IPS DF 6.9 (cell line): ENCODE results near the gene SELENOW.
"Not testable (repeated sequence)": the region's sequence is repeated elsewhere in the genome, so short reads cannot be mapped to it uniquely, and the experiment has no call there.

Source experiments
- DNase-seq: peaks from one replicate; pipeline ENCODE4 v3.0.0-alpha.2; 2013; ENCODE audit warnings: low read depth, low spot score
- H3K27ac ChIP-seq: one replicate; pipeline ENCODE4 v1.5.1; 2013; ENCODE audit warnings: low read length, control low read depth
- H3K27me3 ChIP-seq: 2 replicates; pipeline ENCODE4 v1.6.1; 2013; ENCODE audit warnings: mild to moderate bottlenecking, low read length; ENCODE audit not compliant: control insufficient read depth, insufficient read depth
- H3K36me3 ChIP-seq: 2 replicates; pipeline ENCODE4 v1.6.1; 2013; ENCODE audit warnings: low read length; ENCODE audit not compliant: control insufficient read depth, insufficient read depth
- H3K4me1 ChIP-seq: 2 replicates; pipeline ENCODE4 v1.6.1; 2013; ENCODE audit warnings: low read length; ENCODE audit not compliant: control insufficient read depth, insufficient read depth
- H3K4me3 ChIP-seq: 2 replicates; pipeline ENCODE4 v1.5.1; 2013; ENCODE audit warnings: mild to moderate bottlenecking, low read length
- H3K9me3 ChIP-seq: 2 replicates; pipeline ENCODE4 v1.6.1; 2013; ENCODE audit warnings: low read length, inconsistent platforms; ENCODE audit not compliant: control insufficient read depth, insufficient read depth
- WGBS: extraction: QIAGEN DNeasy Blood & Tissue Kit; methylation state at CpG from one replicate; pipeline ENCODE4 v1.1.7; 2013; ENCODE audit warnings: mixed read lengths, missing lambda C conversion rate; ENCODE audit not compliant: insufficient read length, insufficient coverage; 5-methylcytosine and 5-hydroxymethylcytosine counted together

Gene SELENOW

GRCh38 chr19:47766670-47767069 is 11.8 kb upstream of the SELENOW start:
- peaks cover 2% of the 10 kb centered on the region; the same call in 1 of the 2 replicates for H3K4me1 ChIP-seq
- H3K36me3 ChIP-seq = no peaks in the 10 kb centered on the region
- H3K27me3 ChIP-seq = no peaks in the 10 kb centered on the region
- no peak overlapping the region for H3K4me3 ChIP-seq
- no peaks in the 10 kb centered on the region for H3K9me3 ChIP-seq
- DNase-seq = no peak
- H3K27ac ChIP-seq = no peak overlapping the region
- no CpG with 5 or more reads among the region's 7 CpGs for WGBS

- WGBS = no CpG with 5 or more reads among the region's 2 CpGs
- Histone ChIP-seq H3K9me3 (no peaks in the 10 kb centered on the region), H3K27me3 (no peaks in the 10 kb centered on the region), H3K27ac (no peak overlapping the region), H3K36me3 (no peaks in the 10 kb centered on the region), H3K4me3 (no peak overlapping the region), H3K4me1 (peaks cover 2% of the 10 kb centered on the region; the same call in 1 of the 2 replicates)
- DNase-seq = no peak
Measured at GRCh38 chr19:47767349-47767748, 11.2 kb upstream of the SELENOW start.

DNA sequence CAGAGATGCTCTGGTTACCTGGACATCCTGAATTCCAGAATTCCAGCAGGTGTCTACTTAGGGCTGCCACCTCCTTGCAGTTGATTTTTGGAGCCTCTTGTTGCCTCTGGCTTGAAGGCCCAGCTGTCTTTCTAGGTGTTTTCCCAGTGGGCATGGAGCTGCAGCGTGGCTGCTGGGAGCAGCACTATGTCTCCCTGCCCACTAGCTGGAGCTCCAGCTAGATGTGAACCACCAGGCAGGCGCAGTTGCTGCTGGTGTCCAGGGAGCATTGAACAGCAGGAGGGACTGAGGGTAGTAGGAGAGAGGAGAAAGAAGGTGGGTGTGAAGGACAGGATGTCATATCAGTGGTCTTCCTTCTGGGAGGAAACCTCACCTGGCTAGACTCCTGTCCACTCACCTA is 9.9 kb upstream of the SELENOW start:
- DNase-seq = no peak
- H3K27me3 ChIP-seq = no peaks in the 10 kb centered on the region
- no peak overlapping the region for H3K27ac ChIP-seq
- no CpG with 5 or more reads among the region's 2 CpGs for WGBS
- H3K4me1 ChIP-seq = peaks cover 2% of the 10 kb centered on the region; the same call in 1 of the 2 replicates
- H3K36me3 ChIP-seq = no peaks in the 10 kb centered on the region
- no peaks in the 10 kb centered on the region for H3K9me3 ChIP-seq
- H3K4me3 ChIP-seq = no peak overlapping the region

GRCh38 chr19:47769534-47769933 is 9.0 kb upstream of the SELENOW start:
- H3K9me3 ChIP-seq = no peaks in the 10 kb centered on the region
- no peak for DNase-seq
- WGBS = no CpG with 5 or more reads among the region's 3 CpGs
- no peaks in the 10 kb centered on the region for H3K36me3 ChIP-seq
- peaks cover 2% of the 10 kb centered on the region; the same call in 1 of the 2 replicates for H3K4me1 ChIP-seq
- no peak overlapping the region for H3K27ac ChIP-seq
- H3K4me3 ChIP-seq = no peak overlapping the region
- no peaks in the 10 kb centered on the region for H3K27me3 ChIP-seq

- H3K9me3 ChIP-seq, H3K27me3 ChIP-seq, H3K36me3 ChIP-seq, H3K27ac ChIP-seq, DNase-seq, H3K4me1 ChIP-seq, H3K4me3 ChIP-seq: not testable (repeated sequence)
- no CpG with 5 or more reads among the region's 6 CpGs for WGBS
Measured at GRCh38 chr19:47771291-47771690, 7.2 kb upstream of the SELENOW start.

DNA sequence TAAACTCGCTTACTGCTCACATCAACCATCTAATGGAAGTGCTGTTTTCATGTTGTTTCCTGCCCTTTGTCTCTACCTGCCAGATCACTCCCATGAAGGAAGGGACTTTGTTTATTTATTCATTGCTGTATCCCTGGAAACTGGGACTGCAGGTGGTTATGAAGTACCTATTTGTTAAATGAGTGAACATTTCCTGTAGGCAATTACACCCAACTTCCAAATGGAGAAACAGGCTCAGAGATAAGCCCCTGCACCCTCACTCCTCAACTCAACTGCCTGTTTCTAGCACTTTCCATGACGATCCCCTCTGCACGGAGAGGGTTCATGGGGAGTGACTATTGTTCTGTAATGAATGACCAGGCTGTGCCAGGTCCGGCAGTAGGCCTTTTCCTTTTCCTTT is 1.9 kb upstream of the SELENOW start:
- Histone ChIP-seq H3K4me3 (no peak overlapping the region), H3K27me3 (no peaks in the 10 kb centered on the region), H3K4me1 (peaks cover 3% of the 10 kb centered on the region; the same call in 1 of the 2 replicates), H3K9me3 (no peaks in the 10 kb centered on the region), H3K27ac (no peak overlapping the region), H3K36me3 (peaks cover 10% of the 10 kb centered on the region)
- no peak for DNase-seq
- no CpG with 5 or more reads among the region's 4 CpGs for WGBS

DNA sequence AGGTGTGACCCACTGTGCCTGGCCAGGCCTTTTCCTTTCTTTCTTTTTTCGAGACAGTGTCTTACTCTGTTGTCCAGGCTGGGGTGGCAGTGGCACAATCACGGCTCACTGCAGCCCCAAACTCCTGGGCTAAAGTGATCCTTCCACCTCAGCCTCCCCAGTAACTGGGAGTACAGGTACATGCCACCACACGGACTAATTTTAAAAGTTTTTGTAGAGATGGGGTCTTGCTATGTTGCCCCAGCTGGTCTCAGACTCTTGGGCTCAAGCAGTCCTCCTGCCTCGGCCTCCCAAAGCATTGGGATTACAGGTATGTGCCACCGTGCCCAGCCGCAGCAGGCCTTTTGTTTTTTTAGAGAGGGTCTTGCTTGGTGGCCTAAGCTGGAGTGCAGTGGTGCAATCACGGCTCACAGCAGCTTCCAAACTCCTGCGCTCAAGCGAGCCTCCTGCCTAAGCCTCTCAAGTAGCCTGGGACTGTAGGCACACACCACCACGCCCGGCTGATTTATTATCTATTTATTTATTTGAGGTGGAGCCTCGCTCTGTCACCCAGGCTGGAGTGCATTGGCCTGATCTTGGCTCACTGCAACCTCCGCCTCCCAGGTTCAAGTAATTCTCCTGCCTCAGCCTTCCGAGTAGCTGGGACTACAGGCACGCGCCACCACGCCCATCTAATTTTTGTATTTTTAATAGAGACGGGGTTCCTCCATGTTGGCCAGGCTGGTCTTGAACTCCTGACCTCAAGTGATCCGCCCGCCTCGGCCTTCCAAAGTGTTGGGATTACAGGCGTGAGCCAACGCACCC is 1.1 kb upstream of the SELENOW start:
- Histone ChIP-seq H3K4me3 (peak overlapping the region; percentile 94; the same call in 1 of the 2 replicates), H3K36me3 (peaks cover 17% of the 10 kb centered on the region)
- no CpG with 5 or more reads among the region's 23 CpGs for WGBS
- H3K9me3 ChIP-seq, H3K27me3 ChIP-seq, H3K4me1 ChIP-seq, H3K27ac ChIP-seq, DNase-seq: not testable (repeated sequence)

GRCh38 chr19:47778954-47779351 is 450 bp downstream of the SELENOW start:
- no peak for DNase-seq
- H3K27me3 ChIP-seq = no peaks in the 10 kb centered on the region
- peak overlapping the region; percentile 94 for H3K4me3 ChIP-seq
- no CpG with 5 or more reads among the region's 20 CpGs for WGBS
- H3K4me1 ChIP-seq = peaks cover 3% of the 10 kb centered on the region; the same call in 1 of the 2 replicates
- H3K9me3 ChIP-seq = no peaks in the 10 kb centered on the region
- H3K36me3 ChIP-seq = peaks cover 17% of the 10 kb centered on the region
- no peak overlapping the region for H3K27ac ChIP-seq

GRCh38 chr19:47779524-47780214 is 1.2 kb downstream of the SELENOW start:
- Histone ChIP-seq H3K4me1 (peaks cover 3% of the 10 kb centered on the region; the same call in 1 of the 2 replicates), H3K27ac (no peak overlapping the region)
- no CpG with 5 or more reads among the region's 24 CpGs for WGBS

GRCh38 chr19:47780215-47780551 is 1.7 kb downstream of the SELENOW start:
- no CpG with 5 or more reads among the region's 9 CpGs for WGBS
- Histone ChIP-seq H3K36me3 (peaks cover 22% of the 10 kb centered on the region), H3K4me3 (no peak overlapping the region), H3K27ac (no peak overlapping the region), H3K9me3 (no peaks in the 10 kb centered on the region), H3K27me3 (no peaks in the 10 kb centered on the region), H3K4me1 (peaks cover 3% of the 10 kb centered on the region; the same call in 1 of the 2 replicates)
- DNase-seq = no peak

More at GRCh38 chr19:47779524-47780214, 1.2 kb downstream of the SELENOW start:
- H3K36me3 ChIP-seq = peaks cover 22% of the 10 kb centered on the region
- H3K9me3 ChIP-seq = no peaks in the 10 kb centered on the region
- no peaks in the 10 kb centered on the region for H3K27me3 ChIP-seq
- DNase-seq = no peak
- peak overlapping the region; percentile 94; the same call in 1 of the 2 replicates for H3K4me3 ChIP-seq
